Trophoblast cell (in vitro differentiated cells and primary cell): ENCODE data around the gene ATG7.

ENCODE experiments used
- DNase-seq, 2 donors: peaks; one replicate each; pipeline ENCODE4 v3.0.0-alpha.2; 2016
- H2AFZ ChIP-seq: 2 replicates; pipeline ENCODE4 v1.6.1; 2013; ENCODE audit warnings: low read length, moderate library complexity, mild to moderate bottlenecking; ENCODE audit not compliant: insufficient read depth, poor library complexity
- H2AK5ac ChIP-seq: 2 replicates; pipeline ENCODE4 v1.6.1; 2013; ENCODE audit warnings: mild to moderate bottlenecking, low read length
- H2BK120ac ChIP-seq: 2 replicates; pipeline ENCODE4 v1.6.1; 2013; ENCODE audit warnings: low read length, mild to moderate bottlenecking, moderate library complexity; ENCODE audit not compliant: insufficient read depth, poor library complexity
- H2BK12ac ChIP-seq: 2 replicates; pipeline ENCODE4 v1.6.1; 2013; ENCODE audit warnings: mild to moderate bottlenecking, low read length, moderate library complexity
- H2BK5ac ChIP-seq: 2 replicates; pipeline ENCODE4 v1.6.1; 2013; ENCODE audit warnings: low read length, low read depth, moderate library complexity, mild to moderate bottlenecking; ENCODE audit not compliant: poor library complexity
- H3K14ac ChIP-seq: 2 replicates; pipeline ENCODE4 v1.6.1; 2013; ENCODE audit warnings: mild to moderate bottlenecking, low read length
- H3K18ac ChIP-seq: 2 replicates; pipeline ENCODE4 v1.6.1; 2013; ENCODE audit warnings: mild to moderate bottlenecking, low read length
- H3K23ac ChIP-seq: 2 replicates; pipeline ENCODE4 v1.6.1; 2013; ENCODE audit warnings: low read length
- H3K27ac ChIP-seq: 2 replicates; pipeline ENCODE4 v1.5.1; 2013; ENCODE audit warnings: low read depth, mild to moderate bottlenecking, inconsistent platforms, low read length, moderate library complexity
- H3K27me3 ChIP-seq: 2 replicates; pipeline ENCODE4 v1.6.1; 2013; ENCODE audit warnings: inconsistent platforms, mild to moderate bottlenecking, low read length, moderate library complexity; ENCODE audit not compliant: insufficient read depth
- H3K36me3 ChIP-seq, 2 experiments: 1 replicate in 1 of 2; 2 replicates in 1 of 2; pipeline ENCODE4 v1.6.1; 2013; ENCODE audit warnings: low read length in 2 of 2, mild to moderate bottlenecking in 2 of 2, moderate library complexity in 1 of 2; ENCODE audit not compliant: insufficient read depth in 2 of 2, control insufficient read depth in 1 of 2
- H3K4ac ChIP-seq: 2 replicates; pipeline ENCODE4 v1.6.1; 2013; ENCODE audit warnings: low read depth, mild to moderate bottlenecking, low read length, moderate library complexity
- H3K4me1 ChIP-seq, 2 experiments: 1 replicate in 1 of 2; 2 replicates in 1 of 2; pipeline ENCODE4 v1.6.1; 2013; ENCODE audit warnings: low read length in 2 of 2, mild to moderate bottlenecking in 2 of 2, moderate library complexity in 1 of 2; ENCODE audit not compliant: insufficient read depth in 2 of 2, control insufficient read depth in 1 of 2
- H3K4me2 ChIP-seq: 2 replicates; pipeline ENCODE4 v1.6.1; 2013; ENCODE audit warnings: inconsistent platforms, mild to moderate bottlenecking, low read length, moderate library complexity
- H3K4me3 ChIP-seq: 2 replicates; pipeline ENCODE4 v1.5.1; 2013; ENCODE audit warnings: mild to moderate bottlenecking, low read depth, low read length, inconsistent platforms
- H3K79me1 ChIP-seq: one replicate; pipeline ENCODE4 v1.6.1; 2013; ENCODE audit warnings: low read length
- H3K79me2 ChIP-seq: 2 replicates; pipeline ENCODE4 v1.6.1; 2013; ENCODE audit warnings: low read length, mild to moderate bottlenecking; ENCODE audit not compliant: control insufficient read depth, insufficient read depth, poor library complexity
- H3K9ac ChIP-seq: 2 replicates; pipeline ENCODE4 v1.6.1; 2013; ENCODE audit warnings: mild to moderate bottlenecking, low read length
- H3K9me3 ChIP-seq: 2 replicates; pipeline ENCODE4 v1.6.1; 2013; ENCODE audit warnings: low read depth, mild to moderate bottlenecking, control low read depth, inconsistent platforms, low read length; ENCODE audit not compliant: insufficient read depth
- H4K12ac ChIP-seq: 2 replicates; pipeline ENCODE4 v1.6.1; 2013; ENCODE audit warnings: low read depth, mild to moderate bottlenecking, low read length, moderate library complexity
- H4K8ac ChIP-seq: 2 replicates; pipeline ENCODE4 v1.6.1; 2013; ENCODE audit warnings: low read depth, mild to moderate bottlenecking, low read length, moderate library complexity
- H4K91ac ChIP-seq: one replicate; pipeline ENCODE4 v1.6.1; 2013; ENCODE audit warnings: low read depth, mild to moderate bottlenecking, low read length, moderate library complexity
- WGBS: extraction: QIAGEN DNeasy Blood & Tissue Kit; methylation state at CpG from one replicate; pipeline ENCODE4 v1.1.7; 2013; ENCODE audit warnings: missing lambda C conversion rate; ENCODE audit not compliant: insufficient read length, insufficient coverage; ENCODE audit errors: extremely low coverage; 5-methylcytosine and 5-hydroxymethylcytosine counted together

The ATG7 gene

DNA sequence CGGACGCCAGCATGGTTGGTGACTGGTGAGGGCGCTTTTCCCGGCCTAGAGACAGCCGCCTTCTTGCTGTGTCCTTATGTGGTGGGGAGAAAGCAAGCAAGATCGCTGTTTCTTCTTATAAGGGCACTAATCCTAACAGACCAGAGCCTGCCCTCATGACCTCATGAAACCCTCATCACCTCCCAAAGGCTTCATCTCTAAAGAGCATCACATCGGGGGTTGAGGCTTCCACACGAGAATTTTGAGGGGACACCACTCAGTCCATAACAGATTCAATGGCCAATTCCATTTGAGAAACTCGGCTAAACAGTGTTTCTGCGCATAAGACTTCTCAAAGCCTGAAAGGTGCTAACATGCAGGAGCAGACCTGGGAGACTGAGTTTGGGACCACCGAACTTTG is 317.5 kb downstream of the ATG7 start:
- H2AK5ac ChIP-seq = no peak overlapping the region
- peaks cover 18% of the 10 kb centered on the region for H3K79me2 ChIP-seq
- no peaks in the 10 kb centered on the region for H3K27me3 ChIP-seq
- DNase-seq = no peak
- no peak overlapping the region for H3K27ac ChIP-seq
- H4K12ac ChIP-seq = no peak overlapping the region
- H2BK5ac ChIP-seq = no peak overlapping the region
- no peak overlapping the region for H3K9ac ChIP-seq
- peaks cover 27 to 43% of the 10 kb centered on the region in 2 experiments for H3K4me1 ChIP-seq
- H4K91ac ChIP-seq = no peak overlapping the region
- H2BK12ac ChIP-seq = peak overlapping the region; percentile 48
- H3K36me3 ChIP-seq = peaks cover 6 to 8% of the 10 kb centered on the region in 2 experiments
- H3K14ac ChIP-seq = no peak overlapping the region
- H4K8ac ChIP-seq = no peak overlapping the region
- no peak overlapping the region for H3K23ac ChIP-seq
- no peaks in the 10 kb centered on the region for H3K9me3 ChIP-seq
- H3K4ac ChIP-seq = peak overlapping the region; percentile 92
- H2AFZ ChIP-seq = no peak overlapping the region
- no CpG with 5 or more reads among the region's 11 CpGs for WGBS
- H3K4me3 ChIP-seq = no peak overlapping the region
- peak overlapping the region; percentile 70 for H3K18ac ChIP-seq
- peaks cover 20% of the 10 kb centered on the region for H3K79me1 ChIP-seq
- H3K4me2 ChIP-seq = no peak overlapping the region
- no peak overlapping the region for H2BK120ac ChIP-seq

GRCh38 chr3:11591002-11591355 is 318.8 kb downstream of the ATG7 start:
- H3K36me3 ChIP-seq = peaks cover 6 to 8% of the 10 kb centered on the region in 2 experiments
- H3K4me1 ChIP-seq = peaks cover 27 to 43% of the 10 kb centered on the region in 2 experiments
- no peak overlapping the region for H2AK5ac ChIP-seq
- H2BK5ac ChIP-seq = peak overlapping the region; percentile 58
- peak overlapping the region; percentile 95 for H3K27ac ChIP-seq
- no peaks in the 10 kb centered on the region for H3K9me3 ChIP-seq
- no peak overlapping the region for H3K23ac ChIP-seq
- peak overlapping the region; percentile 18 for H3K14ac ChIP-seq
- peak overlapping the region; percentile 15 for H2AFZ ChIP-seq
- no CpG with 5 or more reads among the region's 7 CpGs for WGBS
- peaks cover 18% of the 10 kb centered on the region for H3K79me2 ChIP-seq
- H2BK12ac ChIP-seq = peak overlapping the region; percentile 12
- H3K4ac ChIP-seq = no peak overlapping the region
- H3K18ac ChIP-seq = no peak overlapping the region
- H2BK120ac ChIP-seq = peak overlapping the region; percentile 18
- DNase-seq = no peak
- H3K4me2 ChIP-seq = peak overlapping the region; percentile 55
- no peak overlapping the region for H3K4me3 ChIP-seq
- no peaks in the 10 kb centered on the region for H3K27me3 ChIP-seq
- H3K9ac ChIP-seq = no peak overlapping the region
- peak overlapping the region; percentile 30 for H4K8ac ChIP-seq
- peak overlapping the region; percentile 60 for H4K91ac ChIP-seq
- H4K12ac ChIP-seq = peak overlapping the region; percentile 8
- peaks cover 20% of the 10 kb centered on the region for H3K79me1 ChIP-seq

DNA sequence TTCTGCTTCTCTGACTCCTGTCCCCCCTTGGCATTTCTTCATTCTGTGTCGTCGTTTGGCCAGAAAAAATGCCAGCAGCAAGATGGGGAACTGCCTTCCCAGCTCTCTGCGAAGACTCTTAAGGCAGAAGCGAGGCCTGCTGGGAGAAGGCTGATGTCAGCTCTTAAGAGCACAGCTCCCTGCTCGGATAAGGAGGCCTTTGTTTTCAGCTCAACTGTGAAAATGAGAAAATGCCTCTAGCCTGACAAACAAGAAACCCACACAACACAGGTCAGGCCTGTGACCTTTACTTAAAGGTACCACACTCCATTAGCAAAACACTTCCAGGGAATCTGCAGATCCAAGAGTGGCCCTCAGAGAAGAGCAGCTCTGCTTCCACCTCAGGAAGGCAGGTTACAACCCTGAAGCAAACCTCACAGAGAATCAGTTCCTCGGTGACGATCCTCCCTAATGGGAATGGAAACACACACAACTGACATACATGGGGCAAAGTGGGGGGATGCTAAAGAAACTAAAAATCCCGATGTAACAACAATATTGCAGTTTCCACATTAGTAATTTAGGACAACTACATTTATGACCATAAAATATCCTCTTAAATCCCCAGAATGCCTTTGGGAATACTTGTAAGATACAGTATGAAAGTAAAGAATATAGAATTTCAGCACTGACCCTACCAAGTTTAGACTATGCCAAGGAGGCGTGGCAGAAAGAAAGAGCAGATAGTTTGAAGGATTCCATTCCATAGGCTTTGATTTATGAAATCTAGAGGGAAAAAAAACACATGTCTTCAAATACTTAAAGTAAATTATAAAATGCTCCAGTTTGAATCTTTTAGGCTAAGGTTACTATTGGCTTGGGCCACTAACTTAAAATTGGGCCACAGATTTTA is 319.4 kb downstream of the ATG7 start:
- peaks cover 27 to 43% of the 10 kb centered on the region in 2 experiments for H3K4me1 ChIP-seq
- no peak overlapping the region for H3K18ac ChIP-seq
- H4K91ac ChIP-seq = peak overlapping the region; percentile 60
- peak overlapping the region; percentile 55 for H3K4me2 ChIP-seq
- H4K8ac ChIP-seq = peak overlapping the region; percentile 30
- H3K27ac ChIP-seq = peak overlapping the region; percentile 95
- WGBS = no CpG with 5 or more reads among the region's 9 CpGs
- H2BK5ac ChIP-seq = peak overlapping the region; percentile 58
- no peaks in the 10 kb centered on the region for H3K27me3 ChIP-seq
- peak overlapping the region; percentile 15 for H2AFZ ChIP-seq
- H3K4ac ChIP-seq = no peak overlapping the region
- no peak overlapping the region for H3K23ac ChIP-seq
- no peaks in the 10 kb centered on the region for H3K9me3 ChIP-seq
- peak overlapping the region; percentile 18 for H3K14ac ChIP-seq
- H3K4me3 ChIP-seq = no peak overlapping the region
- DNase-seq = no peak
- no peak overlapping the region for H3K9ac ChIP-seq
- peaks cover 20% of the 10 kb centered on the region for H3K79me1 ChIP-seq
- peaks cover 18% of the 10 kb centered on the region for H3K79me2 ChIP-seq
- peaks cover 6 to 10% of the 10 kb centered on the region in 2 experiments for H3K36me3 ChIP-seq
- no peak overlapping the region for H2AK5ac ChIP-seq
- peak overlapping the region; percentile 8 for H4K12ac ChIP-seq
- peak overlapping the region; percentile 18 for H2BK120ac ChIP-seq
- peak overlapping the region; percentile 12 for H2BK12ac ChIP-seq

GRCh38 chr3:11592445-11593298 is 320.5 kb downstream of the ATG7 start:
- Histone ChIP-seq H2BK5ac (peak overlapping the region; percentile 80), H3K79me2 (peaks cover 18% of the 10 kb centered on the region), H2AFZ (peak overlapping the region; percentile 75), H2BK120ac (peak overlapping the region; percentile 68), H3K14ac (peak overlapping the region; percentile 75), H2AK5ac (peak overlapping the region; percentile 23), H3K4me1 (peaks cover 27 to 43% of the 10 kb centered on the region in 2 experiments), H3K9me3 (no peaks in the 10 kb centered on the region), H3K9ac (no peak overlapping the region), H4K8ac (peak overlapping the region; percentile 49), H3K23ac (no peak overlapping the region), H2BK12ac (peak overlapping the region; percentile 93), H3K27me3 (no peaks in the 10 kb centered on the region), H3K27ac (peak overlapping the region; percentile 78), H3K4me2 (no peak overlapping the region), H3K4ac (peak overlapping the region; percentile 84), H3K4me3 (no peak overlapping the region), H4K91ac (peak overlapping the region; percentile 74), H3K36me3 (peaks cover 6 to 10% of the 10 kb centered on the region in 2 experiments), H3K18ac (peak overlapping the region; percentile 88), H3K79me1 (peaks cover 20% of the 10 kb centered on the region), H4K12ac (no peak overlapping the region)
- WGBS = no CpG with 5 or more reads among the region's 14 CpGs
- DNase-seq = no peak
